HCT116 (cell line): Measurements from ENCODE around the gene PPM1E. TPM values are rescaled to one million over a fixed set of nuclear protein-coding genes. Genes with fewer than 3 reads are reported as not detected.

Experiments used
- ATAC-seq: fragments of 200-7000 bp; cut with Tn5 transposase; 2 replicates; pipeline ENCODE4 v1.9.1; 2020; ENCODE audit warnings: mild to moderate bottlenecking, moderate library complexity
- BruUV-seq: library from RNA; stranded (reverse); fragments of 400-500 nt; replicated peaks from 2 replicates; lab custom pipeline; 2021; lab: Mats Ljungman, UMichigan
- CTCF ChIA-PET: fragments of 300-600 bp; sonication (Branson Sonifier 250); formaldehyde crosslinking; loops from one replicate; lab custom pipeline; 2021; ENCODE audit warnings: antibody characterized with exemption; lab: Charles Lee
- POLR2A ChIA-PET: fragments of 300-600, 350-600 bp; sonication (Branson Sonifier 250); formaldehyde crosslinking; loops from one replicate; lab custom pipeline; 2021; ENCODE audit warnings: antibody characterized with exemption; lab: Charles Lee
- RAD21 ChIA-PET, 2 experiments: fragments of 300-600 bp; sonication (Branson Sonifier 250); formaldehyde crosslinking; loops; one replicate each; lab custom pipeline; 2023; ENCODE audit warnings: low total read pairs in 2 of 2; ENCODE audit not compliant: uncharacterized antibody in 2 of 2, unreplicated experiment in 2 of 2, low non-redundant PET in 1 of 2; lab: Charles Lee
- DNase-seq: peaks from one replicate; pipeline ENCODE4 v3.0.0-alpha.2; 2010; ENCODE audit warnings: low read depth, low spot score
- H2AFZ ChIP-seq: fragments of 200-600 bp; shearing (Covaris generic), sonication (generic); 2 replicates; pipeline ENCODE4 v1.6.1; 2017; ENCODE audit warnings: low read depth, mixed run types, mixed read lengths, antibody characterized with exemption, low read length; ENCODE audit not compliant: poor library complexity, severe bottlenecking
- H3K27ac ChIP-seq: 2 replicates; pipeline ENCODE4 v1.5.1; 2012; ENCODE audit warnings: low read depth, low read length
- H3K27me3 ChIP-seq: fragments of 200-600 bp; sonication (generic); 2 replicates; pipeline ENCODE4 v1.6.1; 2016; ENCODE audit warnings: mixed run types, low read length, mixed read lengths; ENCODE audit not compliant: insufficient read depth
- H3K36me3 ChIP-seq, 2 experiments: fragments of 200-500 bp in 1 of 2; fragments of 200-600 bp in 1 of 2; sonication (Bioruptor generic) in 1 of 2; sonication (generic) in 1 of 2; 2 replicates each; pipeline versions ENCODE4 v1.5.1 to v1.6.1; 2014 to 2016; ENCODE audit warnings: low read length in 2 of 2, inconsistent platforms in 1 of 2, mixed read lengths in 1 of 2, mixed run types in 1 of 2; ENCODE audit not compliant: insufficient read depth in 2 of 2, control insufficient read depth in 1 of 2
- H3K4me1 ChIP-seq, 2 experiments: fragments of 200-600 bp in 1 of 2; sonication (generic) in 1 of 2; 2 replicates each; pipeline versions ENCODE4 v1.5.1 to v1.6.1; 2012 to 2017; ENCODE audit warnings: low read length in 2 of 2, inconsistent platforms in 1 of 2, mild to moderate bottlenecking in 1 of 2, mixed read lengths in 1 of 2, mixed run types in 1 of 2, moderate library complexity in 1 of 2; ENCODE audit not compliant: insufficient read depth in 2 of 2, control insufficient read depth in 1 of 2
- H3K4me2 ChIP-seq: fragments of 200-600 bp; sonication (generic); 2 replicates; pipeline ENCODE4 v1.6.1; 2017; ENCODE audit warnings: mixed run types, low read length, mixed read lengths
- H3K4me3 ChIP-seq, 2 experiments: fragments of 200-600 bp in 1 of 2; sonication (generic) in 1 of 2; replicated peaks in 1 of 2; 2 replicates each; pipeline ENCODE4 v1.5.1; 2011 to 2016; ENCODE audit warnings: low read length in 2 of 2, control low read depth in 1 of 2, low read depth in 1 of 2, mild to moderate bottlenecking in 1 of 2, mixed read lengths in 1 of 2, mixed run types in 1 of 2
- H3K79me2 ChIP-seq: fragments of 200-600 bp; sonication (generic); 2 replicates; pipeline ENCODE4 v1.6.1; 2017; ENCODE audit warnings: mild to moderate bottlenecking, mixed run types, low read length, moderate library complexity, mixed read lengths; ENCODE audit not compliant: insufficient read depth
- H3K9ac ChIP-seq: fragments of 200-600 bp; sonication (generic); 2 replicates; pipeline ENCODE4 v1.6.1; 2016; ENCODE audit warnings: low read length, mixed read lengths
- H3K9me2 ChIP-seq: fragments of 200-600 bp; sonication (generic), shearing (Covaris generic); 2 replicates; pipeline ENCODE4 v1.6.1; 2017; ENCODE audit warnings: mixed run types, mild to moderate bottlenecking, moderate library complexity; ENCODE audit not compliant: insufficient read depth
- H3K9me3 ChIP-seq, 2 experiments: fragments of 200-500 bp in 1 of 2; fragments of 200-600 bp in 1 of 2; sonication (Bioruptor generic) in 1 of 2; sonication (generic) in 1 of 2; 2 replicates each; pipeline ENCODE4 v1.6.1; 2014 to 2017; ENCODE audit warnings: low read length in 2 of 2, mixed read lengths in 2 of 2, inconsistent platforms in 1 of 2, low read depth in 1 of 2, mild to moderate bottlenecking in 1 of 2, mixed run types in 1 of 2, moderate library complexity in 1 of 2; ENCODE audit not compliant: control insufficient read depth in 1 of 2, insufficient read depth in 1 of 2
- H4K20me1 ChIP-seq: fragments of 200-600 bp; sonication (generic), shearing (Covaris generic); 2 replicates; pipeline ENCODE4 v1.6.1; 2017; ENCODE audit warnings: mixed run types, mild to moderate bottlenecking, moderate library complexity; ENCODE audit not compliant: insufficient read depth
- ATF3 ChIP-seq: IDR thresholded peaks from 2 replicates; pipeline ENCODE4 v1.6.1; 2012
- EZH2 ChIP-seq: fragments of 200-600 bp; sonication (generic); IDR thresholded peaks from 2 replicates; pipeline ENCODE4 v1.6.1; 2017; ENCODE audit warnings: antibody characterized with exemption, mixed run types
- MAX ChIP-seq: IDR thresholded peaks from 2 replicates; pipeline ENCODE4 v1.6.1; 2012
- POLR2A ChIP-seq: IDR thresholded peaks from 2 replicates; pipeline ENCODE4 v1.7.0; 2011; ENCODE audit warnings: borderline replicate concordance; ENCODE audit not compliant: insufficient read depth, insufficient read length; ENCODE audit errors: extremely low read depth
- POLR2AphosphoS5 ChIP-seq: IDR thresholded peaks from 2 replicates; pipeline ENCODE4 v1.6.1; 2011; ENCODE audit warnings: mild to moderate bottlenecking, low read depth, low read length, moderate library complexity
- REST ChIP-seq: IDR thresholded peaks from 2 replicates; pipeline ENCODE4 v1.6.1; 2012; ENCODE audit warnings: low read depth
- SIN3A ChIP-seq: IDR thresholded peaks from 2 replicates; pipeline ENCODE4 v1.6.1; 2012; ENCODE audit warnings: low read depth
- SP1 ChIP-seq: IDR thresholded peaks from 2 replicates; pipeline ENCODE4 v1.6.1; 2012; ENCODE audit warnings: low read depth
- SRF ChIP-seq: IDR thresholded peaks from 2 replicates; pipeline ENCODE4 v1.6.1; 2012; ENCODE audit warnings: low read depth
- TCF7L2 ChIP-seq: IDR thresholded peaks from 2 replicates; pipeline ENCODE4 v1.7.0; 2011; ENCODE audit warnings: borderline replicate concordance, inconsistent platforms; ENCODE audit not compliant: insufficient read depth, insufficient read length; ENCODE audit errors: extremely low read depth
- ZNF274 ChIP-seq: fragments of 200-500 bp; sonication (Bioruptor generic); IDR thresholded peaks from 2 replicates; pipeline ENCODE4 v1.6.1; 2014; ENCODE audit warnings: mild to moderate bottlenecking, low read depth, low read length, inconsistent platforms
- intact Hi-C: fragments of 100-400 bp; cut with micrococcal nuclease; formaldehyde crosslinking; loops from 2 replicates; pipeline ENCODE4 v1.10.0; 2022
- total RNA-seq: library from RNA; stranded (reverse); gene quantifications from one replicate; pipeline ENCODE4 v1.2.1, GENCODE V29; 2021; ENCODE audit not compliant: unreplicated experiment

The PPM1E gene
- total RNA-seq, 1 experiment from 2014 or later = 0.02 TPM

GRCh38 chr17:58757162-58757613, 1.5 kb downstream of the PPM1E start:
- H3K79me2 ChIP-seq = no peaks in the 10 kb centered on the region
- ChIA-PET RAD21 (no interaction called here), POLR2A (no interaction called here), CTCF (no interaction called here)
- no peak overlapping the region for H3K4me2 ChIP-seq
- no peak for DNase-seq
- no peak overlapping the region for H2AFZ ChIP-seq
- BruUV-seq = no TSS peak
- TF ChIP-seq REST (no peak), POLR2AphosphoS5 (no peak), SP1 (no peak), TCF7L2 (no peak), SIN3A (no peak), MAX (no peak), POLR2A (no peak), SRF (no peak), EZH2 (no peak), ZNF274 (no peak), ATF3 (no peak)
- no peak overlapping the region for H3K27ac ChIP-seq
- H3K4me1 ChIP-seq = no peaks in the 10 kb centered on the region
- H3K9me3 ChIP-seq = no peaks in the 10 kb centered on the region
- no peak overlapping the region for H3K4me3 ChIP-seq
- H4K20me1 ChIP-seq = no peaks in the 10 kb centered on the region
- H3K27me3 ChIP-seq = no peaks in the 10 kb centered on the region
- H3K9me2 ChIP-seq = no peaks in the 10 kb centered on the region
- no peak for ATAC-seq
- no peak overlapping the region for H3K9ac ChIP-seq
- intact Hi-C loops = no loop called here
- no peaks in the 10 kb centered on the region for H3K36me3 ChIP-seq
